Measurements from ENCODE around the gene ARHGAP9. TPM values are rescaled to one million over a fixed set of nuclear protein-coding genes. Genes with fewer than 3 reads are reported as not detected.

The ARHGAP9 gene
- total RNA-seq, 1 experiment from 2014 or later = 0.52 TPM

DNA sequence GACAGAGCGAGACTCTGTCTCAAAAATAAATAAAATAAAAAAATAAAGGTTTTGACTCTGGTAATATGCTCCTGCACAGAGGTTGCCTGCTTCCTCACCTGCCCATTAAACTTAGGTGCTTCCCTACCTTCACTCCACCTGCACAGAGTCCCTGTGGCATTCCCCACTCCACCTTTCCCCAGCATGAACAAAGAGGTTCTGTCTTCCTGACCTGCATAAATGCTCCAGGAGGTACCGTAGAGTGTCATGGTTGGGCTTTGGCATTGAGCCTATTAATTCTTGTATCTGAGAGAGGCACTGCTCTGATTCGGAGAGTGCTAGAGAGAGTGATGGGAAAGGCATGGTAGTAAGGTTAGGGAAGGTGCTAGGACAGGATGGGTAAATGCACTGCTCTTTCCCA lies 6.3 kb downstream of the ARHGAP9 start:
- no peaks in the 10 kb centered on the region for H3K4me1 ChIP-seq (ENCODE audit: insufficient read depth, low read length, poor library complexity, severe bottlenecking)
- CTCF ChIA-PET = no interaction called here
- TF ChIP-seq EZH2 (IDR thresholded peaks at IDR 0.05; ENCODE audit: borderline replicate concordance, low read depth, low read length, poor library complexity, severe bottlenecking) = no peak
- H3K27ac ChIP-seq (ENCODE audit: low read depth, low read length, poor library complexity, severe bottlenecking) = no peak overlapping the region
- H3K27me3 ChIP-seq (replicated peaks; ENCODE audit: insufficient read depth, low read depth, low read length, poor library complexity) = peaks cover 29% of the 10 kb centered on the region
- H3K9me3 ChIP-seq (ENCODE audit: low read depth, low read length, poor library complexity, severe bottlenecking) = no peaks in the 10 kb centered on the region
- no peak for DNase-seq (ENCODE audit: low spot score)
- no peak overlapping the region for H3K4me3 ChIP-seq (ENCODE audit: low read depth, low read length, poor library complexity, severe bottlenecking)
- no TSS peak for BruUV-seq (replicated peaks)
- intact Hi-C loops (cut with micrococcal nuclease; ENCODE audit: unreplicated experiment) = no loop called here
- H3K36me3 ChIP-seq (ENCODE audit: insufficient read depth, low read length, poor library complexity, severe bottlenecking) = no peaks in the 10 kb centered on the region
- POLR2A ChIA-PET (ENCODE audit: low non-redundant PET) = interaction anchor here (0.7 kb wide), 1 partner anchor 26 kb away, joined by 3 read pairs; no protein-coding TSS in a partner anchor

DNA sequence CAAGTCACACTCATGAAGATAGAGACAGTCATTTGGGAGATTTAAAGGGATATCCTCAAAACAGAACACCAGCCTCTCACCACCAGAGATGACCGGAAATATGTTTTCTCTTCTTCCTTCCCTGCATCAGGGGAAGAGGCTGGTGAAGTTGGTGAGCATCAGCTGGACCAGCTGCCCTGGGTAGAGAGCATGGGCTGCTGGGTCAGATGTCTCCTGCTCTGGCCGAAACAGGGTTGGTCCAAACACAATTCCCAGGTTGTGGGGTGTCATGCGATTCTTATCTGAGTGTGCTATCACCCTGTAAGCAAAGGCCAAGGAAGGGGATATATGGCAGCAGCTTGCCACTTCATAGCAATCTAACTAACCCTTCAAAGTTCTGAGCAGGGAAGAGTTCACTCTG lies 7.3 kb downstream of the ARHGAP9 start:
- DNase-seq (ENCODE audit: low spot score) = no peak
- TF ChIP-seq EZH2 (IDR thresholded peaks at IDR 0.05; ENCODE audit: borderline replicate concordance, low read depth, low read length, poor library complexity, severe bottlenecking) = no peak
- TF ChIP-seq, protein P1, sequence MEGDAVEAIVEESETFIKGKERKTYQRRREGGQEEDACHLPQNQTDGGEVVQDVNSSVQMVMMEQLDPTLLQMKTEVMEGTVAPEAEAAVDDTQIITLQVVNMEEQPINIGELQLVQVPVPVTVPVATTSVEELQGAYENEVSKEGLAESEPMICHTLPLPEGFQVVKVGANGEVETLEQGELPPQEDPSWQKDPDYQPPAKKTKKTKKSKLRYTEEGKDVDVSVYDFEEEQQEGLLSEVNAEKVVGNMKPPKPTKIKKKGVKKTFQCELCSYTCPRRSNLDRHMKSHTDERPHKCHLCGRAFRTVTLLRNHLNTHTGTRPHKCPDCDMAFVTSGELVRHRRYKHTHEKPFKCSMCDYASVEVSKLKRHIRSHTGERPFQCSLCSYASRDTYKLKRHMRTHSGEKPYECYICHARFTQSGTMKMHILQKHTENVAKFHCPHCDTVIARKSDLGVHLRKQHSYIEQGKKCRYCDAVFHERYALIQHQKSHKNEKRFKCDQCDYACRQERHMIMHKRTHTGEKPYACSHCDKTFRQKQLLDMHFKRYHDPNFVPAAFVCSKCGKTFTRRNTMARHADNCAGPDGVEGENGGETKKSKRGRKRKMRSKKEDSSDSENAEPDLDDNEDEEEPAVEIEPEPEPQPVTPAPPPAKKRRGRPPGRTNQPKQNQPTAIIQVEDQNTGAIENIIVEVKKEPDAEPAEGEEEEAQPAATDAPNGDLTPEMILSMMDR (conservative IDR thresholded peaks at IDR 0.05; ENCODE audit: low read depth, low read length) = no peak
- H3K9me3 ChIP-seq (ENCODE audit: low read depth, low read length, poor library complexity, severe bottlenecking) = no peaks in the 10 kb centered on the region
- H3K4me3 ChIP-seq (ENCODE audit: low read depth, low read length, poor library complexity, severe bottlenecking) = no peak overlapping the region
- no peak overlapping the region for H3K27ac ChIP-seq (ENCODE audit: low read depth, low read length, poor library complexity, severe bottlenecking)
- H3K4me1 ChIP-seq (ENCODE audit: insufficient read depth, low read length, poor library complexity, severe bottlenecking) = no peaks in the 10 kb centered on the region
- ChIA-PET CTCF (interaction anchor here (0.6 kb wide), 1 partner anchor 229 kb away, joined by 5 read pairs; no protein-coding TSS in a partner anchor), POLR2A (ENCODE audit: low non-redundant PET) (no interaction called here)
- BruUV-seq (replicated peaks) = no TSS peak
- peaks cover 29% of the 10 kb centered on the region for H3K27me3 ChIP-seq (replicated peaks; ENCODE audit: insufficient read depth, low read depth, low read length, poor library complexity)
- intact Hi-C loops (cut with micrococcal nuclease; ENCODE audit: unreplicated experiment) = no loop called here
- no peaks in the 10 kb centered on the region for H3K36me3 ChIP-seq (ENCODE audit: insufficient read depth, low read length, poor library complexity, severe bottlenecking)

- Histone ChIP-seq H3K9me3 (ENCODE audit: low read depth, low read length, poor library complexity, severe bottlenecking) (no peaks in the 10 kb centered on the region), H3K27ac (ENCODE audit: low read depth, low read length, poor library complexity, severe bottlenecking) (no peak overlapping the region), H3K4me1 (ENCODE audit: insufficient read depth, low read length, poor library complexity, severe bottlenecking) (no peaks in the 10 kb centered on the region), H3K36me3 (ENCODE audit: insufficient read depth, low read length, poor library complexity, severe bottlenecking) (no peaks in the 10 kb centered on the region), H3K27me3 (replicated peaks; ENCODE audit: insufficient read depth, low read depth, low read length, poor library complexity) (peaks cover 29% of the 10 kb centered on the region), H3K4me3 (ENCODE audit: low read depth, low read length, poor library complexity, severe bottlenecking) (no peak overlapping the region)
- POLR2A ChIA-PET (ENCODE audit: low non-redundant PET) = no interaction called here
- no peak for DNase-seq (ENCODE audit: low spot score)
- no TSS peak for BruUV-seq (replicated peaks)
- TF ChIP-seq, protein P1 (conservative IDR thresholded peaks at IDR 0.05; ENCODE audit: low read depth, low read length) = no peak
- CTCF ChIA-PET = no interaction called here
- intact Hi-C loops (cut with micrococcal nuclease; ENCODE audit: unreplicated experiment) = no loop called here
Observed at GRCh38 chr12:57471661-57472060, 8.0 kb downstream of the ARHGAP9 start.

DNA sequence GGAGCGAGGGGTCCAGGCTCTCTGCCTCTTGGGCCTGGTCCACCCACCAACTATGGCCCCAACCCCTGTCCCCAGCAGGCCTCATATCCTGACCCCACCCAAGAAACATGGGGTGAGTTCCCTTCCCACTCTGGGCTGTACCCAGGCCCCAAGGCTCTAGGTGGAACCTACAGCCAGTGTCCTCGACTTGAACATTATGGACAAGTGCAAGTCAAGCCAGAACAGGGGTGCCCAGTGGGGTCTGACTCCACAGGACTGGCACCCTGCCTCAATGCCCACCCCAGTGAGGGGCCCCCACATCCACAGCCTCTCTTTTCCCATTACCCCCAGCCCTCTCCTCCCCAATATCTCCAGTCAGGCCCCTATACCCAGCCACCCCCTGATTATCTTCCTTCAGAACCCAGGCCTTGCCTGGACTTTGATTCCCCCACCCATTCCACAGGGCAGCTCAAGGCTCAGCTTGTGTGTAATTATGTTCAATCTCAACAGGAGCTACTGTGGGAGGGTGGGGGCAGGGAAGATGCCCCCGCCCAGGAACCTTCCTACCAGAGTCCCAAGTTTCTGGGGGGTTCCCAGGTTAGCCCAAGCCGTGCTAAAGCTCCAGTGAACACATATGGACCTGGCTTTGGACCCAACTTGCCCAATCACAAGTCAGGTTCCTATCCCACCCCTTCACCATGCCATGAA lies 8.6 kb downstream of the ARHGAP9 start:
- POLR2A ChIA-PET (ENCODE audit: low non-redundant PET) = no interaction called here

More for the DNA sequence above, 8.6 kb downstream of the ARHGAP9 start:
- no peaks in the 10 kb centered on the region for H3K36me3 ChIP-seq (ENCODE audit: insufficient read depth, low read length, poor library complexity, severe bottlenecking)
- TF ChIP-seq, protein P1 (conservative IDR thresholded peaks at IDR 0.05; ENCODE audit: low read depth, low read length) = no peak
- no peak for TF ChIP-seq EZH2 (IDR thresholded peaks at IDR 0.05; ENCODE audit: borderline replicate concordance, low read depth, low read length, poor library complexity, severe bottlenecking)
- no TSS peak for BruUV-seq (replicated peaks)
- peaks cover 24% of the 10 kb centered on the region for H3K27me3 ChIP-seq (replicated peaks; ENCODE audit: insufficient read depth, low read depth, low read length, poor library complexity)
- H3K4me1 ChIP-seq (ENCODE audit: insufficient read depth, low read length, poor library complexity, severe bottlenecking) = no peaks in the 10 kb centered on the region
- no peak overlapping the region for H3K27ac ChIP-seq (ENCODE audit: low read depth, low read length, poor library complexity, severe bottlenecking)
- no peaks in the 10 kb centered on the region for H3K9me3 ChIP-seq (ENCODE audit: low read depth, low read length, poor library complexity, severe bottlenecking)
- no peak overlapping the region for H3K4me3 ChIP-seq (ENCODE audit: low read depth, low read length, poor library complexity, severe bottlenecking)
- no peak for DNase-seq (ENCODE audit: low spot score)
- CTCF ChIA-PET = no interaction called here
- intact Hi-C loops (cut with micrococcal nuclease; ENCODE audit: unreplicated experiment) = no loop called here

Data from A673 (cell line).